Glomerular visceral epithelial cell (primary cell): ENCODE measurements around the gene F7.
"Not testable (repeated sequence)": the region's sequence is repeated elsewhere in the genome, so short reads cannot be mapped to it uniquely, and the experiment has no call there.

Experiments
- DNase-seq: peaks from one replicate; pipeline ENCODE4 v3.0.0-alpha.2; 2016; ENCODE audit errors: extremely low spot score

Gene F7

GRCh38 chr13:113102302-113102701 lies 3.3 kb upstream of the F7 start:
- not testable (repeated sequence) for DNase-seq

GRCh38 chr13:113102727-113103126 lies 2.9 kb upstream of the F7 start:
- DNase-seq = no peak

GRCh38 chr13:113103646-113104045 lies 1.9 kb upstream of the F7 start:
- no peak for DNase-seq

GRCh38 chr13:113105921-113106452 lies 396 bp downstream of the F7 start:
- DNase-seq = no peak

GRCh38 chr13:113106711-113107351 lies 1.2 kb downstream of the F7 start:
- DNase-seq = no peak

GRCh38 chr13:113108521-113108920 lies 2.9 kb downstream of the F7 start:
- DNase-seq = not testable (repeated sequence)

- DNase-seq = no peak
Measured at GRCh38 chr13:113109151-113110047, 3.8 kb downstream of the F7 start.

GRCh38 chr13:113110048-113110851 lies 4.7 kb downstream of the F7 start:
- DNase-seq = no peak

GRCh38 chr13:113110852-113111315 lies 5.3 kb downstream of the F7 start:
- DNase-seq = no peak

GRCh38 chr13:113111821-113112220 lies 6.2 kb downstream of the F7 start:
- not testable (repeated sequence) for DNase-seq

GRCh38 chr13:113112475-113112874 lies 6.9 kb downstream of the F7 start:
- not testable (repeated sequence) for DNase-seq

- DNase-seq = no peak
Measured at GRCh38 chr13:113112893-113113845, 7.6 kb downstream of the F7 start.

- no peak for DNase-seq
Measured at GRCh38 chr13:113113846-113114271, 8.3 kb downstream of the F7 start.

- no peak for DNase-seq
Measured at GRCh38 chr13:113114511-113115362, 9.1 kb downstream of the F7 start.

GRCh38 chr13:113115363-113116205 lies 10.0 kb downstream of the F7 start:
- no peak for DNase-seq

- DNase-seq = no peak
Measured at GRCh38 chr13:113116206-113116800, 10.7 kb downstream of the F7 start.

- DNase-seq = no peak
Measured at GRCh38 chr13:113116871-113117271, 11.3 kb downstream of the F7 start.

- no peak for DNase-seq
Measured at GRCh38 chr13:113117335-113117872, 11.8 kb downstream of the F7 start.
